ENCODE results near the gene THYN1. TPM values are rescaled to one million over a fixed set of nuclear protein-coding genes. Genes with fewer than 3 reads are reported as not detected.
A peak's percentile ranks its signal among the peaks of the same experiment; 100 is the strongest.

THYN1 gene
- total RNA-seq, 4 donors from 2014 or later: 37.8 to 62.7 (median 52.3) TPM

DNA sequence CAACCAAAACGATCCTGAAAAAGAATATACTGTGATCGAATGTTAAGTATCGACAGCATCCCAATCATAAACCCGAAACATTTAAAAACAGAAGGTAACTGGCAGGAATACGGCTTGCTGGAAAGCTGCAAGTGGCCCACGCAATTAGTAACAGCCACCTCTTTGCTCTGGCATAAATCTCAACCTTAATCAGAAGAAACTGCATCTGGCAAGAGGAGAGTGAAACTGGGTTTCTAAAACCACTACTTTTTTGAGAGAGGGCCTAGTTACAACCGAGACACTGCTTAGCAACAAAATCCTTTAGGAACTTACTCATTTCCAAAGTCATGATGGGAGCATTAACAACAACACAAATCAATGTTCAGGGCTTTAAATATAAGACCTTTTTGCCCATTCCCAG, 37.3 kb downstream of the THYN1 start:
- TF ChIP-seq, protein P1, sequence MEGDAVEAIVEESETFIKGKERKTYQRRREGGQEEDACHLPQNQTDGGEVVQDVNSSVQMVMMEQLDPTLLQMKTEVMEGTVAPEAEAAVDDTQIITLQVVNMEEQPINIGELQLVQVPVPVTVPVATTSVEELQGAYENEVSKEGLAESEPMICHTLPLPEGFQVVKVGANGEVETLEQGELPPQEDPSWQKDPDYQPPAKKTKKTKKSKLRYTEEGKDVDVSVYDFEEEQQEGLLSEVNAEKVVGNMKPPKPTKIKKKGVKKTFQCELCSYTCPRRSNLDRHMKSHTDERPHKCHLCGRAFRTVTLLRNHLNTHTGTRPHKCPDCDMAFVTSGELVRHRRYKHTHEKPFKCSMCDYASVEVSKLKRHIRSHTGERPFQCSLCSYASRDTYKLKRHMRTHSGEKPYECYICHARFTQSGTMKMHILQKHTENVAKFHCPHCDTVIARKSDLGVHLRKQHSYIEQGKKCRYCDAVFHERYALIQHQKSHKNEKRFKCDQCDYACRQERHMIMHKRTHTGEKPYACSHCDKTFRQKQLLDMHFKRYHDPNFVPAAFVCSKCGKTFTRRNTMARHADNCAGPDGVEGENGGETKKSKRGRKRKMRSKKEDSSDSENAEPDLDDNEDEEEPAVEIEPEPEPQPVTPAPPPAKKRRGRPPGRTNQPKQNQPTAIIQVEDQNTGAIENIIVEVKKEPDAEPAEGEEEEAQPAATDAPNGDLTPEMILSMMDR (IDR thresholded peaks at IDR 0.05): no peak
- TF ChIP-seq POLR2A (IDR thresholded peaks at IDR 0.05): no peak
- no peaks in the 10 kb centered on the region for H3K27me3 ChIP-seq
- no peak overlapping the region for H3K27ac ChIP-seq
- no peak overlapping the region for H3K4me3 ChIP-seq
- H3K4me1 ChIP-seq: no peaks in the 10 kb centered on the region
- H3K36me3 ChIP-seq: peaks cover 0 to 24% (median 0%) of the 10 kb centered on the region in 3 donors
- no peak for DNase-seq
- H3K9me3 ChIP-seq: no peaks in the 10 kb centered on the region

DNA sequence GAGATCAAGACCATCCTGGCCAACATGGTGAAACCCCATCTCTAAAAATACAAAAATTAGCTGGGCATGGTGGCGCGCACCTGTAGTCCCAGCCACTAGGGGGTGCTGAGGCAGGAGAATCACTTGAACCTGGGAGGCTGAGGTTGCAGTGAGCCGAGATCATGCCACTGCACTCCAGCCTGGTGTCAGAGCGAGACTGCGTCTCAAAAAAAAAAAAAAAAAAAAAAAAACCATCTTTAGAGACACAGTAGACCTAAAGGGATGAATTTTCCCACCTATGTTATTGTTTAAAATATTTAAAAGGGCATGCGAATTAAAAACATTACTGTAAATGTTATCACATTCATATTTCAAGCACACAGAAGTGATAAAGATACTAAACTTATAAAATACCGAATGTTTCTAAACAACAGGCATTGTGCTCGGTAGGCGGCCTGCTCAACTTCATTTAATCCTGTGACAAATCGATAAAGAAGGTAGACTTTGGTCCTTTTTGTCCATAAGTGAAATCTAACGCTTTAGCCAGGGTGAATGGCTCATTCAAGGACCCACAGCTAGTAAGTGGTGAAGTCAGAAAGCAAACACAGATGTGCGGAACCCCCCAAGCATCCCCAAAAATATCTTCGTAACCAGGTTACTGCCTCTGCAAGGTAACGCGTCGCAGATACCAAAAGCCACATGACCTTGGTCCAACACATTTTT, 45.5 kb downstream of the THYN1 start:
- H3K9me3 ChIP-seq: no peaks in the 10 kb centered on the region
- TF ChIP-seq POLR2A (IDR thresholded peaks at IDR 0.05): no peak
- TF ChIP-seq, protein P1 (IDR thresholded peaks at IDR 0.05): peak; percentile 39 to 74 (median 70)
- no peaks in the 10 kb centered on the region for H3K4me1 ChIP-seq
- H3K27ac ChIP-seq: no peak overlapping the region
- H3K36me3 ChIP-seq: peaks cover 0 to 55% (median 0%) of the 10 kb centered on the region in 3 donors
- no peak overlapping the region for H3K4me3 ChIP-seq
- peak; percentile 55 to 83 (median 61) for DNase-seq
- H3K27me3 ChIP-seq: no peaks in the 10 kb centered on the region

DNA sequence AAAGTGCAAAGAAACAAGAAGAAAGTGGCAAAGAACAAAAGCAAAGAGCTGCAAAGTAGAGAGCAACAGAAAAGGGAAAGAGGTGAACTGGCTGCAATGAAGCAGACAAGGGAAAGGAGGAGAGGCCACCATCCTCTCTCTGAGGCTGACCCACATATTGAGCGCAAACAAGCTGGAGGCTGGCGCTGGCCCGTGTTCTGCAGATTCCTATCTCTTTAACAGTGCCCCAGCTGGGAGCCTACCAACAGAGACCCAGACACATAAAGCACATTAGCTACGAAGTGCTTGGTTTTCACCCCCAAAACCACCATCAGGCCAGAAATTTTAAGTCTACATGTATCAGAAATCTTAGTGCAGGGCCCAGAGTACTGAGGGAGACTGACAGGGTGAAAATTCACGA, 47.0 kb downstream of the THYN1 start:
- TF ChIP-seq, protein P1 (IDR thresholded peaks at IDR 0.05): no peak
- TF ChIP-seq POLR2A (IDR thresholded peaks at IDR 0.05): no peak
- peaks cover 0 to 68% (median 0%) of the 10 kb centered on the region in 3 donors for H3K36me3 ChIP-seq

DNA sequence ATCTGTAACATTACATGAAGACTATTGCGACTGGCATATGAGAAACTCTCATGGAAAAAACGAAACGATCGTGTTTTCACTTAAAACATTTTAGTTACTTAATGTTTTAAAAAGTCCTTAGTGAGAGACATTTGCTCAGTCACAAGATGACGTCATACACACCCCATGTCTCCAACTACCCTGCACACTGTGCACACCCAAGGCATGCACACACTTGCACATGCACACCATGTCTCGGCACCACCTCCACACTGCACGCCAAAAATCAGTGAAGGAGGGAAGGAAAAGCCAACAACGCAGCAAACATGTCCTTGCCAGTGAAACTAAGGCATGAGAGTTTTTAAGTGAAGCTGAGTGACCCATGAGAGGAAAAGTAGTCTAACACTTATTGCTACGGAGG, 47.4 kb downstream of the THYN1 start:
- DNase-seq: no peak
- Histone ChIP-seq H3K27ac (no peak overlapping the region), H3K36me3 (peaks cover 0 to 71% (median 0%) of the 10 kb centered on the region in 3 donors), H3K4me1 (no peaks in the 10 kb centered on the region), H3K9me3 (no peaks in the 10 kb centered on the region), H3K27me3 (no peaks in the 10 kb centered on the region), H3K4me3 (no peak overlapping the region)
- TF ChIP-seq, protein P1 (IDR thresholded peaks at IDR 0.05): no peak
- no peak for TF ChIP-seq POLR2A (IDR thresholded peaks at IDR 0.05)

More for the DNA sequence above, 47.0 kb downstream of the THYN1 start:
- no peaks in the 10 kb centered on the region for H3K4me1 ChIP-seq
- H3K4me3 ChIP-seq: no peak overlapping the region
- no peaks in the 10 kb centered on the region for H3K9me3 ChIP-seq
- no peaks in the 10 kb centered on the region for H3K27me3 ChIP-seq
- DNase-seq: no peak
- no peak overlapping the region for H3K27ac ChIP-seq

DNA sequence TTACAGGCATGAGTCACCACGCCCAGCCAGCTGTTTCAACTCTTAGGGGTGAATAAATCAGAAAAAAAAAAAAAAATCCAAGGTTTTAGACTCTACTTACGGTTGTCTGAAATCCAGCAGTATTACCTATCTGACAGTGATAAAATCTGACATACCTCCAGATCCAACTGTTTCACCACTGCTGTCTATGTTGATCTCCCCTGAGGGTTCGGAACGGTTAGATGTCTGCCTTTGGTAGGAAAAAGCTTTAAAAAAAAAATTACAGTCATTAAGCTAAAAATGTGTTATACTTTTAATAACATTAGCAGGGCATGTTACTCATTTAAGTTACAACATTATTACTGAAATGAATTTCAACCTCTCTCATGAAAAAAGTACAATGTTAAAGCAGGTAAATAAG, 50.5 kb downstream of the THYN1 start:
- no peak for TF ChIP-seq POLR2A (IDR thresholded peaks at IDR 0.05)
- TF ChIP-seq, protein P1 (IDR thresholded peaks at IDR 0.05): no peak
- H3K4me3 ChIP-seq: no peak overlapping the region
- no peak overlapping the region for H3K27ac ChIP-seq
- H3K4me1 ChIP-seq: no peaks in the 10 kb centered on the region
- peaks cover 0 to 62% (median 0%) of the 10 kb centered on the region in 3 donors for H3K36me3 ChIP-seq
- no peak for DNase-seq
- H3K27me3 ChIP-seq: no peaks in the 10 kb centered on the region
- no peaks in the 10 kb centered on the region for H3K9me3 ChIP-seq

All from Peyer's patch (tissue), 4 donors.